Neural progenitor cell (in vitro differentiated cells): Measurements from ENCODE around the gene VMP1.

ENCODE experiments used
- CTCF ChIP-seq: fragments of 200-600 bp; sonication (generic); IDR thresholded peaks from 2 replicates; pipeline ENCODE4 v1.5.1; 2017; ENCODE audit warnings: antibody characterized with exemption, mild to moderate bottlenecking
- EZH2 ChIP-seq: fragments of 200-600 bp; sonication (generic); IDR thresholded peaks from 2 replicates; pipeline ENCODE4 v1.6.1; 2017; ENCODE audit warnings: antibody characterized with exemption, mild to moderate bottlenecking, moderate library complexity
- EZH2phosphoT487 ChIP-seq: fragments of 200-600 bp; sonication (generic); IDR thresholded peaks from 2 replicates; pipeline ENCODE4 v1.6.1; 2017; ENCODE audit warnings: antibody characterized with exemption

GRCh38 chr17:59777033-59777432, 69.6 kb downstream of the VMP1 start:
- TF ChIP-seq CTCF: no peak
- TF ChIP-seq EZH2: no peak
- no peak for TF ChIP-seq EZH2phosphoT487
